Stimulated activated naive CD8-positive, alpha-beta T cell treated with anti-CD3 and anti-CD28 coated beads, Interleukin-15, Interleukin-2, amounts not matched to agents 100 ng/mL and 50 ng/mL, for 24 hours (primary cell): ENCODE results near the gene CACNA2D2.

Experiments
- H3K27ac Mint-ChIP-seq: one replicate; pipeline ENCODE4 v1.8.0; 2021; ENCODE audit warnings: mild to moderate bottlenecking, mixed read lengths
- H3K27me3 Mint-ChIP-seq: one replicate; pipeline ENCODE4 v1.8.0; 2021; ENCODE audit warnings: mixed read lengths
- H3K36me3 Mint-ChIP-seq: one replicate; pipeline ENCODE4 v1.8.0; 2021; ENCODE audit warnings: low read depth, mixed read lengths
- H3K4me1 Mint-ChIP-seq: one replicate; pipeline ENCODE4 v1.8.0; 2021; ENCODE audit warnings: low read depth, mixed read lengths
- H3K4me3 Mint-ChIP-seq: one replicate; pipeline ENCODE4 v1.8.0; 2021; ENCODE audit warnings: mild to moderate bottlenecking, mixed read lengths
- H3K9me3 Mint-ChIP-seq: one replicate; pipeline ENCODE4 v1.8.0; 2021; ENCODE audit warnings: mixed read lengths

Gene CACNA2D2

GRCh38 chr3:50491023-50491422 is 12.4 kb downstream of the CACNA2D2 start:
- H3K9me3 Mint-ChIP-seq: no peaks in the 10 kb centered on the region
- no peaks in the 10 kb centered on the region for H3K27me3 Mint-ChIP-seq
- H3K4me1 Mint-ChIP-seq: peaks cover 6% of the 10 kb centered on the region
- H3K36me3 Mint-ChIP-seq: no peaks in the 10 kb centered on the region
- no peak overlapping the region for H3K27ac Mint-ChIP-seq
- no peak overlapping the region for H3K4me3 Mint-ChIP-seq

GRCh38 chr3:50490424-50490823 is 13.0 kb downstream of the CACNA2D2 start:
- no peaks in the 10 kb centered on the region for H3K9me3 Mint-ChIP-seq
- H3K4me1 Mint-ChIP-seq: peaks cover 6% of the 10 kb centered on the region
- H3K4me3 Mint-ChIP-seq: no peak overlapping the region
- H3K27me3 Mint-ChIP-seq: no peaks in the 10 kb centered on the region
- H3K36me3 Mint-ChIP-seq: no peaks in the 10 kb centered on the region
- no peak overlapping the region for H3K27ac Mint-ChIP-seq

- Mint-ChIP-seq H3K4me3 (no peak overlapping the region), H3K9me3 (no peaks in the 10 kb centered on the region), H3K27ac (no peak overlapping the region), H3K36me3 (no peaks in the 10 kb centered on the region), H3K27me3 (no peaks in the 10 kb centered on the region), H3K4me1 (peaks cover 6% of the 10 kb centered on the region)
These were observed 16.3 kb downstream of the CACNA2D2 start for GRCh38 chr3:50487181-50487580.

- peaks cover 5% of the 10 kb centered on the region for H3K4me1 Mint-ChIP-seq
- no peaks in the 10 kb centered on the region for H3K9me3 Mint-ChIP-seq
- H3K36me3 Mint-ChIP-seq: no peaks in the 10 kb centered on the region
- H3K4me3 Mint-ChIP-seq: no peak overlapping the region
- no peak overlapping the region for H3K27ac Mint-ChIP-seq
- no peaks in the 10 kb centered on the region for H3K27me3 Mint-ChIP-seq
These were observed 17.1 kb downstream of the CACNA2D2 start for GRCh38 chr3:50486219-50486888.

GRCh38 chr3:50484722-50485121 is 18.7 kb downstream of the CACNA2D2 start:
- Mint-ChIP-seq H3K4me1 (peaks cover 7% of the 10 kb centered on the region), H3K9me3 (no peaks in the 10 kb centered on the region), H3K4me3 (no peak overlapping the region), H3K36me3 (no peaks in the 10 kb centered on the region), H3K27ac (no peak overlapping the region), H3K27me3 (no peaks in the 10 kb centered on the region)

GRCh38 chr3:50483374-50483773 is 20.1 kb downstream of the CACNA2D2 start:
- Mint-ChIP-seq H3K27me3 (no peaks in the 10 kb centered on the region), H3K9me3 (no peaks in the 10 kb centered on the region), H3K4me1 (peaks cover 7% of the 10 kb centered on the region), H3K27ac (no peak overlapping the region), H3K36me3 (no peaks in the 10 kb centered on the region), H3K4me3 (no peak overlapping the region)

- Mint-ChIP-seq H3K4me3 (no peak overlapping the region), H3K9me3 (no peaks in the 10 kb centered on the region), H3K27me3 (no peaks in the 10 kb centered on the region), H3K4me1 (peaks cover 7% of the 10 kb centered on the region), H3K27ac (no peak overlapping the region), H3K36me3 (no peaks in the 10 kb centered on the region)
These were observed 21.4 kb downstream of the CACNA2D2 start for GRCh38 chr3:50481992-50482391.

GRCh38 chr3:50480471-50480870 is 23.0 kb downstream of the CACNA2D2 start:
- Mint-ChIP-seq H3K27ac (no peak overlapping the region), H3K9me3 (no peaks in the 10 kb centered on the region), H3K4me3 (no peak overlapping the region), H3K4me1 (peaks cover 7% of the 10 kb centered on the region), H3K36me3 (no peaks in the 10 kb centered on the region), H3K27me3 (no peaks in the 10 kb centered on the region)

- H3K27me3 Mint-ChIP-seq: no peaks in the 10 kb centered on the region
- H3K4me3 Mint-ChIP-seq: no peak overlapping the region
- H3K36me3 Mint-ChIP-seq: no peaks in the 10 kb centered on the region
- H3K4me1 Mint-ChIP-seq: peaks cover 7% of the 10 kb centered on the region
- H3K9me3 Mint-ChIP-seq: no peaks in the 10 kb centered on the region
- H3K27ac Mint-ChIP-seq: no peak overlapping the region
These were observed 23.9 kb downstream of the CACNA2D2 start for GRCh38 chr3:50479523-50479922.

- no peak overlapping the region for H3K27ac Mint-ChIP-seq
- no peaks in the 10 kb centered on the region for H3K36me3 Mint-ChIP-seq
- H3K4me3 Mint-ChIP-seq: no peak overlapping the region
- no peaks in the 10 kb centered on the region for H3K9me3 Mint-ChIP-seq
- H3K4me1 Mint-ChIP-seq: peaks cover 12% of the 10 kb centered on the region
- H3K27me3 Mint-ChIP-seq: no peaks in the 10 kb centered on the region
These were observed 24.7 kb downstream of the CACNA2D2 start for GRCh38 chr3:50478671-50479260.

- no peak overlapping the region for H3K27ac Mint-ChIP-seq
- no peaks in the 10 kb centered on the region for H3K36me3 Mint-ChIP-seq
- H3K27me3 Mint-ChIP-seq: no peaks in the 10 kb centered on the region
- no peaks in the 10 kb centered on the region for H3K9me3 Mint-ChIP-seq
- peaks cover 19% of the 10 kb centered on the region for H3K4me1 Mint-ChIP-seq
- H3K4me3 Mint-ChIP-seq: no peak overlapping the region
These were observed 25.4 kb downstream of the CACNA2D2 start for GRCh38 chr3:50478051-50478450.

GRCh38 chr3:50475348-50475747 is 28.1 kb downstream of the CACNA2D2 start:
- Mint-ChIP-seq H3K27me3 (no peaks in the 10 kb centered on the region), H3K4me1 (peaks cover 22% of the 10 kb centered on the region), H3K4me3 (no peak overlapping the region), H3K27ac (no peak overlapping the region), H3K36me3 (no peaks in the 10 kb centered on the region), H3K9me3 (no peaks in the 10 kb centered on the region)

GRCh38 chr3:50474717-50475116 is 28.7 kb downstream of the CACNA2D2 start:
- H3K4me3 Mint-ChIP-seq: no peak overlapping the region
- no peaks in the 10 kb centered on the region for H3K27me3 Mint-ChIP-seq
- peaks cover 18% of the 10 kb centered on the region for H3K4me1 Mint-ChIP-seq
- H3K36me3 Mint-ChIP-seq: no peaks in the 10 kb centered on the region
- H3K9me3 Mint-ChIP-seq: no peaks in the 10 kb centered on the region
- H3K27ac Mint-ChIP-seq: no peak overlapping the region

- H3K4me1 Mint-ChIP-seq: peaks cover 18% of the 10 kb centered on the region
- H3K4me3 Mint-ChIP-seq: no peak overlapping the region
- no peaks in the 10 kb centered on the region for H3K9me3 Mint-ChIP-seq
- H3K27me3 Mint-ChIP-seq: no peaks in the 10 kb centered on the region
- H3K36me3 Mint-ChIP-seq: no peaks in the 10 kb centered on the region
- no peak overlapping the region for H3K27ac Mint-ChIP-seq
These were observed 29.7 kb downstream of the CACNA2D2 start for GRCh38 chr3:50473768-50474167.

GRCh38 chr3:50472958-50473357 is 30.5 kb downstream of the CACNA2D2 start:
- H3K27me3 Mint-ChIP-seq: no peaks in the 10 kb centered on the region
- H3K27ac Mint-ChIP-seq: no peak overlapping the region
- H3K4me1 Mint-ChIP-seq: peaks cover 18% of the 10 kb centered on the region
- H3K36me3 Mint-ChIP-seq: no peaks in the 10 kb centered on the region
- no peaks in the 10 kb centered on the region for H3K9me3 Mint-ChIP-seq
- H3K4me3 Mint-ChIP-seq: no peak overlapping the region

GRCh38 chr3:50470658-50471057 is 32.8 kb downstream of the CACNA2D2 start:
- Mint-ChIP-seq H3K27me3 (no peaks in the 10 kb centered on the region), H3K27ac (no peak overlapping the region), H3K4me3 (no peak overlapping the region), H3K36me3 (no peaks in the 10 kb centered on the region), H3K4me1 (peaks cover 18% of the 10 kb centered on the region), H3K9me3 (no peaks in the 10 kb centered on the region)
